ENCODE data around the gene ZNF91. TPM values are rescaled to one million over a fixed set of nuclear protein-coding genes. Genes with fewer than 3 reads are reported as not detected.

Gene ZNF91
- total RNA-seq, 1 experiment from 2014 or later = 19.0 TPM

- TF ChIP-seq CTCF (IDR thresholded peaks at IDR 0.05; ENCODE audit: unreplicated experiment) = no peak
- no peaks in the 10 kb centered on the region for H3K9me3 Mint-ChIP-seq (ENCODE audit: low read depth, unreplicated experiment)
- H3K4me1 Mint-ChIP-seq (ENCODE audit: low read depth, unreplicated experiment) = no peaks in the 10 kb centered on the region
- H3K27ac Mint-ChIP-seq (ENCODE audit: unreplicated experiment) = no peak overlapping the region
- H3K27me3 Mint-ChIP-seq (ENCODE audit: unreplicated experiment) = no peaks in the 10 kb centered on the region
- BruUV-seq (replicated peaks) = no TSS peak
- DNase-seq = no peak
- H3K36me3 Mint-ChIP-seq (ENCODE audit: insufficient read depth, unreplicated experiment) = no peaks in the 10 kb centered on the region
- H3K4me3 Mint-ChIP-seq (ENCODE audit: low read depth, unreplicated experiment) = no peak overlapping the region
- CTCF ChIA-PET = no interaction called here
- intact Hi-C loops (cut with micrococcal nuclease; ENCODE audit: unreplicated experiment) = no loop called here
Measured at GRCh38 chr19:23403581-23404324, 8.5 kb upstream of the ZNF91 start.

DNA sequence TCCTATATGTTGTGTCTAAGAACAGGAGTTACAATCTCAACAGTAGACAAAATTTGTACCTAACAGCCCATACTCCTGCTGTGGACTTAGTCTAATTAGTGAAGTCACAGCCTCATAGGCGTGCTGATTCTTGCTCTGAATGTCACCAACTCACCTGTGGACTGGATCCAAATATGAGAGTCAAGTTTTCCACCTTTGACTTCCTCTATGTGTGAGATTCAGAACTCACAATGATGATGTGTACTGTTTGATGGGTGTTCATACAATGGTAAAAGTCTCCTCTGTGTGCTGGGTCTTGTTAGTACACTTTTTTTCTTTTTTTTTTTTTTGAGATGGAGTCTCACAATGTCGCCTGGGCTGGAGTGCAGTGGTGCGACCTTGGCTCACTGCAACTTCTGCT is 7.8 kb upstream of the ZNF91 start:
- intact Hi-C loops (cut with micrococcal nuclease; ENCODE audit: unreplicated experiment) = no loop called here
- no peaks in the 10 kb centered on the region for H3K27me3 Mint-ChIP-seq (ENCODE audit: unreplicated experiment)
- no peak overlapping the region for H3K4me3 Mint-ChIP-seq (ENCODE audit: low read depth, unreplicated experiment)
- H3K4me1 Mint-ChIP-seq (ENCODE audit: low read depth, unreplicated experiment) = no peaks in the 10 kb centered on the region
- TF ChIP-seq CTCF (IDR thresholded peaks at IDR 0.05; ENCODE audit: unreplicated experiment) = no peak
- no peak overlapping the region for H3K27ac Mint-ChIP-seq (ENCODE audit: unreplicated experiment)
- CTCF ChIA-PET = no interaction called here
- no peak for DNase-seq
- H3K9me3 Mint-ChIP-seq (ENCODE audit: low read depth, unreplicated experiment) = no peaks in the 10 kb centered on the region
- BruUV-seq (replicated peaks) = no TSS peak
- H3K36me3 Mint-ChIP-seq (ENCODE audit: insufficient read depth, unreplicated experiment) = no peaks in the 10 kb centered on the region

DNA sequence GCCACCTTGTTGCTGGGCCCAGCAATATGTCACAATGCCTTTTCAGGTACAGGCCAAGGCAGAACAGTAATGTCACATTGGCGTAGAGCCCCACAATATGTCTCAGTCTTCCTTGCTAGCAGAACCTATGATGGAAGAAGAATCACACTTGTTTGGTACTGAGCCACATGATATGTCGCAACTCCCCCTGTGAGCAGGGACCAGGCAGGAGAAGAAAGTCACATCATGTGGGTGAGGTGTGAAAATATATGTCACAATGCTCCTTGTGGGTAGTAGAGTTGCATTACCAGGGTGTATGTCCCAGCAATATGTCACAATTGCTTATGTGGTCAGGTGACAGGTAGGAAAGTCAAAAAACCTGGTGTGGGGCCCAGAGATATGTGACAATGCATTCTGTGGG is 7.1 kb upstream of the ZNF91 start:
- Mint-ChIP-seq H3K36me3 (ENCODE audit: insufficient read depth, unreplicated experiment) (no peaks in the 10 kb centered on the region), H3K4me3 (ENCODE audit: low read depth, unreplicated experiment) (no peak overlapping the region), H3K4me1 (ENCODE audit: low read depth, unreplicated experiment) (no peaks in the 10 kb centered on the region), H3K27ac (ENCODE audit: unreplicated experiment) (no peak overlapping the region), H3K27me3 (ENCODE audit: unreplicated experiment) (no peaks in the 10 kb centered on the region), H3K9me3 (ENCODE audit: low read depth, unreplicated experiment) (no peaks in the 10 kb centered on the region)
- no peak for TF ChIP-seq CTCF (IDR thresholded peaks at IDR 0.05; ENCODE audit: unreplicated experiment)
- no peak for DNase-seq
- intact Hi-C loops (cut with micrococcal nuclease; ENCODE audit: unreplicated experiment) = no loop called here
- CTCF ChIA-PET = no interaction called here
- no TSS peak for BruUV-seq (replicated peaks)

- H3K36me3 Mint-ChIP-seq (ENCODE audit: insufficient read depth, unreplicated experiment) = no peaks in the 10 kb centered on the region
- TF ChIP-seq CTCF (IDR thresholded peaks at IDR 0.05; ENCODE audit: unreplicated experiment) = no peak
- no peak overlapping the region for H3K4me3 Mint-ChIP-seq (ENCODE audit: low read depth, unreplicated experiment)
- no TSS peak for BruUV-seq (replicated peaks)
- H3K9me3 Mint-ChIP-seq (ENCODE audit: low read depth, unreplicated experiment) = no peaks in the 10 kb centered on the region
- no peaks in the 10 kb centered on the region for H3K4me1 Mint-ChIP-seq (ENCODE audit: low read depth, unreplicated experiment)
- intact Hi-C loops (cut with micrococcal nuclease; ENCODE audit: unreplicated experiment) = no loop called here
- CTCF ChIA-PET = no interaction called here
- H3K27me3 Mint-ChIP-seq (ENCODE audit: unreplicated experiment) = no peaks in the 10 kb centered on the region
- H3K27ac Mint-ChIP-seq (ENCODE audit: unreplicated experiment) = no peak overlapping the region
- DNase-seq = no peak
Measured at GRCh38 chr19:23401086-23401610, 5.9 kb upstream of the ZNF91 start.
